Ectodermal cell (in vitro differentiated cells): ENCODE results near the gene IL1RAPL1.

Experiments used
- H3K27ac ChIP-seq: 2 replicates; pipeline ENCODE4 v1.7.0; 2013; ENCODE audit warnings: mild to moderate bottlenecking, low read depth, low read length; ENCODE audit not compliant: insufficient read depth, poor library complexity, severe bottlenecking
- H3K27me3 ChIP-seq: 2 replicates; pipeline ENCODE4 v1.7.0; 2013; ENCODE audit warnings: mild to moderate bottlenecking, low read length; ENCODE audit not compliant: insufficient read depth, control insufficient read depth, poor library complexity, severe bottlenecking
- H3K36me3 ChIP-seq: one replicate; pipeline ENCODE4 v1.7.0; 2013; ENCODE audit warnings: low read length; ENCODE audit not compliant: control insufficient read depth, insufficient read depth
- H3K4me1 ChIP-seq: one replicate; pipeline ENCODE4 v1.7.0; 2013; ENCODE audit warnings: low read length; ENCODE audit not compliant: control insufficient read depth, insufficient read depth
- H3K4me3 ChIP-seq: 2 replicates; pipeline ENCODE4 v1.7.0; 2013; ENCODE audit warnings: low read depth, low read length, control low read depth; ENCODE audit not compliant: insufficient read depth
- H3K9me3 ChIP-seq: 2 replicates; pipeline ENCODE4 v1.7.0; 2013; ENCODE audit warnings: mild to moderate bottlenecking, low read length, moderate library complexity; ENCODE audit not compliant: control insufficient read depth
- WGBS, 2 experiments: methylation state at CpG; one replicate each; pipeline ENCODE4 v1.1.7; 2013; ENCODE audit warnings: missing lambda C conversion rate in 2 of 2; 5-methylcytosine and 5-hydroxymethylcytosine counted together

IL1RAPL1 gene

DNA sequence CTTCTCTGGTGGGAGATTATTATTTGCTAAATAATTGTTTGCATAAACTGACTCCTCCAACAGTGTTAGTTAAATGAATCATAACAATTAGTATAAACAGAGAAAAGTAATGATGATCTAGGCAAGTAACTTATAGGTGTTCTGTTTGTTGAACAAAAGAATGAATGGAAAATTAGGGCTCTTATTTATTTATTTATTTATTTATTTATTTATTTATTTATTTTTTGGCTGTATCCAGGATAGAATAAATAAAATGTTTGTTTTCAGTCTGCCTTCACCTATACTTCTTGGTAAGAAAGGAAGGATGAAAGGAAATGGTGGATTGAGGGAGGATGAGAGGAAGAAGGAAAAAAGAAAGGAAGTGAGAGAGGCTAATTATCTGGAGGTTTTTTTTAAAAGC, 1066.5 kb downstream of the IL1RAPL1 start:
- no peaks in the 10 kb centered on the region for H3K9me3 ChIP-seq
- H3K27ac ChIP-seq, result no peak overlapping the region
- H3K27me3 ChIP-seq, result no peaks in the 10 kb centered on the region
- no peaks in the 10 kb centered on the region for H3K36me3 ChIP-seq
- no peak overlapping the region for H3K4me3 ChIP-seq
- no peaks in the 10 kb centered on the region for H3K4me1 ChIP-seq

- no peak overlapping the region for H3K4me3 ChIP-seq
- H3K27me3 ChIP-seq, result no peaks in the 10 kb centered on the region
- no peak overlapping the region for H3K27ac ChIP-seq
- H3K36me3 ChIP-seq, result no peaks in the 10 kb centered on the region
- no peaks in the 10 kb centered on the region for H3K9me3 ChIP-seq
- 76 to 90% methylated on average over 4 of the region's 4 CpGs for WGBS, 2 experiments
- H3K4me1 ChIP-seq, result no peaks in the 10 kb centered on the region
Measured at GRCh38 chrX:29659911-29660310, 1072.7 kb downstream of the IL1RAPL1 start.

DNA sequence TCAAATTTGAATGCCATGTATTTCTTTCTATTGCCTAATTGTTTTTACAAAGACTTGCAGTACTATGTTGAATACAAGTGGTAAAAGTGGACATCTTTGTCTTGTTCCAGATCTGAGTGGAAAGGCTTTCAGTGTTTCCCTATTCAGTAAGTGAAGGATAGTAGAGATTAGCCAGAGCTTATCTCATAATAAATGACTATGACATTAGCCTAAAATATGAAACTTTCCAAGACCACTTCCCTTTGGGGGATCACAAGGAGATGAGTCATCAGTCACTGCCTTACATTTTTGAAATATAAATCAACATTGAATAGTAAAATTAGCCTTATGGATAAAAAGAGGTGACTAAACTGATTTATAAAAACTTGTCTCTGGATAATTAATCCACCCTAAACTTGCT, 1074.0 kb downstream of the IL1RAPL1 start:
- Histone ChIP-seq H3K4me1 (no peaks in the 10 kb centered on the region), H3K4me3 (no peak overlapping the region), H3K27ac (no peak overlapping the region), H3K36me3 (no peaks in the 10 kb centered on the region), H3K9me3 (no peaks in the 10 kb centered on the region), H3K27me3 (no peaks in the 10 kb centered on the region)

DNA sequence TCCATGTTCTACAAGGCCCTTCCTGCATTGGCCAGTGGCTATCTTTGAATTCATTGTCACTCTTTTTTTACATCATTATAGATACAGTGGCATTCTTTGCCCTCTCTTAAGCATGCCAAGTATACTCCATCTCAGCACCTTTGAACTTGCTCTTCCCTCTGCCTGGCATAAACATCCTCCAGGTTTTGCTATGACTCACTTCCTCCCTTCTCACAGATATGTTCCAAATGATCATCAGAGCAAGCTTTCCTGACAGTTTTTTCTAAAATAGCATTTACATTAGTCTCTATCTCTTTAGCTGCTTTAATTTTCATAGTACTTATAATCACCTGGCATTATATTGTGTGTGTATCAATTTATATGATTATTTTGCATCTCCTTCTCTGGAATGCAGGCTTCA, 1074.9 kb downstream of the IL1RAPL1 start:
- Histone ChIP-seq H3K36me3 (no peaks in the 10 kb centered on the region), H3K4me3 (no peak overlapping the region), H3K27me3 (no peaks in the 10 kb centered on the region), H3K4me1 (no peaks in the 10 kb centered on the region), H3K9me3 (no peaks in the 10 kb centered on the region), H3K27ac (no peak overlapping the region)

- H3K27ac ChIP-seq, result no peak overlapping the region
- no peaks in the 10 kb centered on the region for H3K36me3 ChIP-seq
- no peaks in the 10 kb centered on the region for H3K4me1 ChIP-seq
- WGBS, 2 experiments, result 75 to 100% methylated on average over 1 to 4 of the region's 4 CpGs
- H3K27me3 ChIP-seq, result no peaks in the 10 kb centered on the region
- H3K4me3 ChIP-seq, result no peak overlapping the region
- H3K9me3 ChIP-seq, result no peaks in the 10 kb centered on the region
Measured at GRCh38 chrX:29662759-29663503, 1075.7 kb downstream of the IL1RAPL1 start.

DNA sequence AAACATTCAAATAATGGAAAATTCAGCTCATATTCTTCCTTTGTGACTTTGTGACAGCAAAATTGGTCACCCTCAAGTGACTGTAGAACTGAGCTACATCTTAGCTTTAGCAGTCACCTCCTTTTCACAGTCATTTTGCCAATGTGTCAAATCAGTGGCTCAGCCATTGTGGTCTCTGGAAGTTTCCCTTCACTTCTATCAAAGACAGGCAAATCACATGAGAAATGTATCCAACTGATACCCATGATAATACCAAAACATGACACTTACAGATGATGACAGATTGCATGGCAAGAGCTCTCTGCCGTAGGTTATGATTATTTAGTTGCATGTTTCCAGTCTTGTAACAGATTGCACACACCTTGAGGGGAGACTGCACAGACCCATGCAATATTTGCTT, 1078.3 kb downstream of the IL1RAPL1 start:
- Histone ChIP-seq H3K36me3 (no peaks in the 10 kb centered on the region), H3K27ac (no peak overlapping the region), H3K27me3 (no peaks in the 10 kb centered on the region), H3K4me3 (no peak overlapping the region), H3K9me3 (no peaks in the 10 kb centered on the region), H3K4me1 (no peaks in the 10 kb centered on the region)
- WGBS, 2 experiments, result 88 to 100% methylated on average over 1 of the region's 1 CpG

- Histone ChIP-seq H3K9me3 (no peaks in the 10 kb centered on the region), H3K4me3 (no peak overlapping the region), H3K27ac (no peak overlapping the region), H3K4me1 (no peaks in the 10 kb centered on the region), H3K27me3 (no peaks in the 10 kb centered on the region), H3K36me3 (no peaks in the 10 kb centered on the region)
- WGBS, 2 experiments, result 99 to 100% methylated on average over 2 to 5 of the region's 5 CpGs
Measured at GRCh38 chrX:29666366-29666765, 1079.1 kb downstream of the IL1RAPL1 start.

- no peaks in the 10 kb centered on the region for H3K36me3 ChIP-seq
- WGBS, 2 experiments, result 83 to 86% methylated on average over 3 of the region's 5 CpGs
- no peaks in the 10 kb centered on the region for H3K4me1 ChIP-seq
- no peak overlapping the region for H3K4me3 ChIP-seq
- H3K27me3 ChIP-seq, result no peaks in the 10 kb centered on the region
- no peaks in the 10 kb centered on the region for H3K9me3 ChIP-seq
- H3K27ac ChIP-seq, result no peak overlapping the region
Measured at GRCh38 chrX:29671421-29671820, 1084.2 kb downstream of the IL1RAPL1 start.

DNA sequence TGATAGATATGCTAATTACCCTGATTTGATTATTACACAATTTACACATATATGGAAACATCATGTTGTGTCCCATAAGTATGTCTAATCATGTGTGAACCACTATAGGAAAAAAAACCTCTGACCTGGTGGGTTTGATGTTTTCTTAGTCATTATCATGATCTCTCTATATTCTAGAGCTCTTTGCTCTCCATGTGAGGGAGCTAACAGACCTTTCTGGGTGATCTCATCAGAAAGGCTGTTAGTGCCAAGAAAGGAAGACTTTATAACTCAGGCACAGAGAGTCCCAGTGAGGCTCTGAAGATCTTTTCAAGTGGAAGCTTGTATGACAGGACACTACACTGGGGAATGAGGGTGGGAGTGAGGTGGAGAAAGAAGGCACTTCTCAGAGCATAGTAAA, 1100.4 kb downstream of the IL1RAPL1 start:
- no peaks in the 10 kb centered on the region for H3K9me3 ChIP-seq
- no peak overlapping the region for H3K27ac ChIP-seq
- H3K36me3 ChIP-seq, result no peaks in the 10 kb centered on the region
- H3K4me3 ChIP-seq, result no peak overlapping the region
- no peaks in the 10 kb centered on the region for H3K27me3 ChIP-seq
- H3K4me1 ChIP-seq, result no peaks in the 10 kb centered on the region

- Histone ChIP-seq H3K36me3 (no peaks in the 10 kb centered on the region), H3K4me1 (no peaks in the 10 kb centered on the region), H3K4me3 (no peak overlapping the region), H3K27ac (no peak overlapping the region), H3K27me3 (no peaks in the 10 kb centered on the region), H3K9me3 (no peaks in the 10 kb centered on the region)
- 45 to 92% methylated on average over 2 to 3 of the region's 3 CpGs for WGBS, 2 experiments
Measured at GRCh38 chrX:29690061-29690460, 1102.8 kb downstream of the IL1RAPL1 start.

DNA sequence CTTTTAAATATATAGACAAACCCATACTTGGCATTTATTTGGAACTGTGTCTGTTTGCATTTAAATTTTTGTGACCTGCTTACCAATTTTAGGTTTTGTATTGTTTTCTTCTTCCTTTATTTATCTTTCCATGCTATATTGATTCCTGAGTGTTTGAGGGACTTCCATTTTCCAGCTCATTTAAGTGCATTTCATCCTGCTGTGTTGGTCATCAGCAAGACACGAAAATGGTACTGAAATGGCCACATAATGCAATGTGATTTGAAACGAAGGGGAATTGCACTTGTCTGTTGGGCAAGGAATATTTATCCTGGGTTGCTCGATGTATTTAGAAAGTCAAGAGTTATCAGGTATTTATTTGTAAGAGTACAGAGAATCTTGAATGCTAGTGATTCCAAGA, 1103.8 kb downstream of the IL1RAPL1 start:
- no peaks in the 10 kb centered on the region for H3K36me3 ChIP-seq
- no peaks in the 10 kb centered on the region for H3K27me3 ChIP-seq
- H3K9me3 ChIP-seq, result no peaks in the 10 kb centered on the region
- no peak overlapping the region for H3K27ac ChIP-seq
- H3K4me1 ChIP-seq, result no peaks in the 10 kb centered on the region
- WGBS, 2 experiments, result 93 to 96% methylated on average over 3 of the region's 3 CpGs
- H3K4me3 ChIP-seq, result no peak overlapping the region
